ENCODE data around the gene MAB21L4. TPM values are rescaled to one million over a fixed set of nuclear protein-coding genes. Genes with fewer than 3 reads are reported as not detected.

MAB21L4 gene
- total and polyA plus RNA-seq, 4 donors, result 0.22 to 0.35 TPM; not detected in 2

- H3K36me3 ChIP-seq (ENCODE audit: control insufficient read depth, insufficient read depth, low read length), result no peaks in the 10 kb centered on the region
- H3K9me3 ChIP-seq (ENCODE audit: control insufficient read depth, insufficient read depth, low read length), result no peaks in the 10 kb centered on the region
- no peak overlapping the region for H3K4me3 ChIP-seq (ENCODE audit: low read depth, low read length)
- H3K4me1 ChIP-seq (ENCODE audit: control insufficient read depth, insufficient read depth, low read length), result peaks cover 22% of the 10 kb centered on the region
- H3K27ac ChIP-seq (ENCODE audit: low read depth, low read length), result no peak overlapping the region
- H3K27me3 ChIP-seq (ENCODE audit: control insufficient read depth, insufficient read depth, low read length), result no peaks in the 10 kb centered on the region
- 58% methylated on average over 5 of the region's 7 CpGs for WGBS (ENCODE audit: insufficient coverage)
- DNase-seq (ENCODE audit: low read depth in 4 of 6, low spot score in 6 of 6), result no peak
These were observed 438 bp upstream of the MAB21L4 start for GRCh38 chr2:240896394-240896793.

DNA sequence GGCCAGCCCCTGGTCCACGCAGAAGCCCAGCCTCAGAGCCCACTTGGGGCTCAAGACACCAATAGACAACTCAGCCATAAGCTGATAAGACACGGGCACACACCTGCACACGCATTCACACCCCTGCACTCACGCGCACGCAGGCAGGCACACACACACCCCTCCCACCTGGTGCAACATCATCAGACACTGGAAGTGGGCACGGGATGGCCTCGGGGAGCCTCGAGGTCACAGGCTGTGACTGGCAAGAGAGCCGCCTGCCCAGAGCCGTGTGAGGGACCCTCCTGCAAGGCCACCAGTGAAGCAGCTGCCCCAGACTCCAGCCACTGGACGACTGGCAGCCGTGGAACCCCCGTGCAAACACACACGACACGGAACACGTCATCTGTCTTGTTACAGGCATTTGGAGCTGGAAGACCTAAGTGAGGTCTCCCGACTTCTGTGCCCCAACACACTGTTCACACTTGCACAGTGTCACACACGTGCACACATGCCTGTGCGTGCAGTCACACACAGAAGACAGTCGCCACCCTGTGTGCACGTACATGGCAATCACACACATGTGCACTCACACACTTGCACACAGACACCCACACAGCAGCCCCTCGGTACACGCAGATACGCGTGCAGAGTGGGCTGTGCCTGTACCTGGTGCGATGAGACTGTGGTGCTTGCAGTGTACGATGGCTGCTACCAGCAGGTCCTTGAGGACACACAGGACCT is 959 bp downstream of the MAB21L4 start:
- no peak for DNase-seq (ENCODE audit: low read depth in 4 of 6, low spot score in 6 of 6)
- Histone ChIP-seq H3K27me3 (ENCODE audit: control insufficient read depth, insufficient read depth, low read length) (no peaks in the 10 kb centered on the region), H3K9me3 (ENCODE audit: control insufficient read depth, insufficient read depth, low read length) (no peaks in the 10 kb centered on the region), H3K36me3 (ENCODE audit: control insufficient read depth, insufficient read depth, low read length) (no peaks in the 10 kb centered on the region), H3K27ac (ENCODE audit: low read depth, low read length) (no peak overlapping the region), H3K4me3 (ENCODE audit: low read depth, low read length) (no peak overlapping the region), H3K4me1 (ENCODE audit: control insufficient read depth, insufficient read depth, low read length) (peaks cover 22% of the 10 kb centered on the region)
- 92% methylated on average over 28 of the region's 28 CpGs for WGBS (ENCODE audit: insufficient coverage)

GRCh38 chr2:240894006-240894405 is 1.9 kb downstream of the MAB21L4 start:
- 80% methylated on average over 9 of the region's 9 CpGs for WGBS (ENCODE audit: insufficient coverage)
- no peak for DNase-seq (ENCODE audit: low read depth in 4 of 6, low spot score in 6 of 6)
- Histone ChIP-seq H3K9me3 (ENCODE audit: control insufficient read depth, insufficient read depth, low read length) (no peaks in the 10 kb centered on the region), H3K4me3 (ENCODE audit: low read depth, low read length) (no peak overlapping the region), H3K27me3 (ENCODE audit: control insufficient read depth, insufficient read depth, low read length) (no peaks in the 10 kb centered on the region), H3K27ac (ENCODE audit: low read depth, low read length) (no peak overlapping the region), H3K36me3 (ENCODE audit: control insufficient read depth, insufficient read depth, low read length) (no peaks in the 10 kb centered on the region), H3K4me1 (ENCODE audit: control insufficient read depth, insufficient read depth, low read length) (peaks cover 17% of the 10 kb centered on the region)

DNA sequence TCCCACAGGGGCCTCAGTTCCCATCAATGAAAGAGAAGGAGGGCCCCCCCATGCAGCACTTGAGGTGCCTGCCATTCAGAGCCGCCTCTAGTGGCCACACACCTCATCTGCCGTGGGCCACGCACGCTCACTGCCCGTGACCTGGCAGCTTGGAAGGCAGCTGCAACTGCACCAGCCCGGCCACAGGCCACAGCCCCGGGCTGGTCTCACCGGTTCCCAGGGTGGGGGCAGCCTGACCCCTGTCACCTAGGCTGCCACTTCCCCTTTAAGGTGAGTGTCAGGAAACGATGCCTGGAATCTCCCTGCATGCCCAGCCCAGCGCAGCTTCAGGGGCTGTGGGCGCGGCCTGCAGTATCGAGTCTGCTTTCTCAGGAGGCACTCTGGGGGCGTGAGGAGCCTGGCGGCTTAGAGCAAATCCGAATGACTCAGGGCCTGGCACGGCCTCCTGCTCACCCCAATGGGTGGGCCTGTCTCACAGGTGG is 2.6 kb downstream of the MAB21L4 start:
- 69% methylated on average over 17 of the region's 17 CpGs for WGBS (ENCODE audit: insufficient coverage)
- DNase-seq (ENCODE audit: low read depth in 4 of 6, low spot score in 6 of 6), result peak in 1 of 6 donors; percentile 39
- no peak overlapping the region for H3K4me3 ChIP-seq (ENCODE audit: low read depth, low read length)

DNA sequence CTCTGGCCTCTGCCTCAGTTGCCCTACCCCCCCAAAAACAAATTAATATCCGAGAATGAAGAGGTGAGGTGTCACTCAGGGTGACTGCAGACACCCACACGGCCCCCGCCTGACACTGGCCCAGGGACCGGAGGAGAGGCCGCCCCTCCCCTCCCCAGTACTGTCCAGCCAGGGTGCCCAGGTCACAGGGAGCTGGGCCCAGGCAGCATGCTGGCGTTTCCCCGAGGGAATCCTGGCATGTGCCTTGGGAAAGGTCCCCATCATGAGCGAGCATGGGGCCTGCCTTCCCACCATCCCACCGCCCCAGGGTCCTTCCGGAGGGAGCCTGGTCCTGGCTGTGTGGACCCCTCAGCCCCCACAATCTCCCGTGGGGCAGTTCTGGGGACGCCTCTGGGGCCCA is 3.0 kb downstream of the MAB21L4 start:
- Histone ChIP-seq H3K27ac (ENCODE audit: low read depth, low read length) (no peak overlapping the region), H3K4me1 (ENCODE audit: control insufficient read depth, insufficient read depth, low read length) (peaks cover 8% of the 10 kb centered on the region), H3K36me3 (ENCODE audit: control insufficient read depth, insufficient read depth, low read length) (no peaks in the 10 kb centered on the region), H3K27me3 (ENCODE audit: control insufficient read depth, insufficient read depth, low read length) (no peaks in the 10 kb centered on the region), H3K4me3 (ENCODE audit: low read depth, low read length) (no peak overlapping the region), H3K9me3 (ENCODE audit: control insufficient read depth, insufficient read depth, low read length) (no peaks in the 10 kb centered on the region)
- WGBS (ENCODE audit: insufficient coverage), result 89% methylated on average over 12 of the region's 12 CpGs
- DNase-seq (ENCODE audit: low read depth in 4 of 6, low spot score in 6 of 6), result no peak

More for the DNA sequence above, 2.6 kb downstream of the MAB21L4 start:
- Histone ChIP-seq H3K4me1 (ENCODE audit: control insufficient read depth, insufficient read depth, low read length) (peaks cover 12% of the 10 kb centered on the region), H3K27me3 (ENCODE audit: control insufficient read depth, insufficient read depth, low read length) (no peaks in the 10 kb centered on the region), H3K27ac (ENCODE audit: low read depth, low read length) (no peak overlapping the region), H3K9me3 (ENCODE audit: control insufficient read depth, insufficient read depth, low read length) (no peaks in the 10 kb centered on the region), H3K36me3 (ENCODE audit: control insufficient read depth, insufficient read depth, low read length) (no peaks in the 10 kb centered on the region)

DNA sequence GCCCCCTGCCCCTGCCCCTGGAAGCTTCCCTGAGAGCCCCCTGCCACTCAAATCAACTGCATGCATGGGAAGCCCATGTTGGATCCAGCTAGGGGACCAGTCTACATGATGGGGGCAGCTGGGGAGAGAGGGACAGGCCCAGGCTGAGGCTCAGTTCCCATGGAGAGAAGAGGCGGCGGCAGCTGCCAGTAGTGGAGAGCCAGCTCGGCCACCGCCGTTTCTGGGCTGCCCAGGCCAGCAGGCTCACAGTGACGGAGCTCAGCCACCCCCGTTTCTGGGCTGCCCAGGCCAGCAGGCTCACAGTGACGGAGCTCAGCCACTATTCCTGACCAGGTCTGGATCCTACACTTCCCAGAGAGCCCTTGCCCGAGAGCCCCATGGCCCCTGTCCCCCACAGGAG is 3.6 kb downstream of the MAB21L4 start:
- Histone ChIP-seq H3K4me3 (ENCODE audit: low read depth, low read length) (no peak overlapping the region), H3K27me3 (ENCODE audit: control insufficient read depth, insufficient read depth, low read length) (no peaks in the 10 kb centered on the region), H3K4me1 (ENCODE audit: control insufficient read depth, insufficient read depth, low read length) (peaks cover 5% of the 10 kb centered on the region), H3K9me3 (ENCODE audit: control insufficient read depth, insufficient read depth, low read length) (no peaks in the 10 kb centered on the region), H3K27ac (ENCODE audit: low read depth, low read length) (no peak overlapping the region), H3K36me3 (ENCODE audit: control insufficient read depth, insufficient read depth, low read length) (no peaks in the 10 kb centered on the region)
- no peak for DNase-seq (ENCODE audit: low read depth in 4 of 6, low spot score in 6 of 6)
- 70% methylated on average over 9 of the region's 9 CpGs for WGBS (ENCODE audit: insufficient coverage)

DNA sequence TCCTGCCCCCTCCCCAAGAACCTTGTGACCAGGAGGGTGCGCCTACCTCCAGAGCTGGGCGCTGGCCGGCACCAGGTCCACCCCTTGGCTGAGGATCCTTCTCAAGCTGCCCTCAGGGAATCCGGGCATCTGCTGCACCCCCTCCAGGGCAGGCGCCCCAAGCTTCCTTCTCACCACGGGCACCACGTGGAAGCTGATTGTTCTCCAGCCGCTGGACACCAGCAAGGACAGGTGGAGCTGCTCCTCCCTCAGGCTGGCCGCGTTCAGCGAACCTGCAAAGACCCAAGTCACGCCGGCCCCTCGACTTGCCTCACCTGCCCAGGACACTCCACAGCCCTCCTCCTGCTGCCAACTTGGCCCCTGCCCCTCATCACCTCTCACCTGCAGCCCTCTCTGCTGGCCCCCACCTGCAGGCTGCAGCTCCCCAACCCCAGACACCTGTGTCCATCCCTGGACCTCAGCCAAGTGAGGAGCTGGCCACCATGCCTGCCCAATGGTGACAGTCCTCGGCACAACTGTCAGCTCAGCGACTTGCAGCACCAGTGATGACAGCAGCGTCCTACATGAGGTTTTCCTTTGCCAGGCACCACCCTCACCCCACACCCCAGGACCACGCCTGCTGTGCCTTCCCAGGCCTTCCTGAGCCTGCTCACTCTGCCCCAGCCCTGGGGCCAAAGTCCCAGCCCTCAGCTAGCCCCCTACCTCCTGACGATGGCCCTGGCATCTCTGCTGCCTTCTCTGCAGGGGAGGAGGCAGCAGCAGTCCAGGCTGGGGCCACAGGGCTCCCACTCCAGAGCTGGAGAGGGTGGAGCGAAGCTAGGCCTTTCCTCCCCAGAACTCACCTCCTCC is 4.2 kb downstream of the MAB21L4 start:
- peaks cover 5% of the 10 kb centered on the region for H3K4me1 ChIP-seq (ENCODE audit: control insufficient read depth, insufficient read depth, low read length)
- DNase-seq (ENCODE audit: low read depth in 4 of 6, low spot score in 6 of 6), result no peak
- WGBS (ENCODE audit: insufficient coverage), result 85% methylated on average over 19 of the region's 20 CpGs
- H3K36me3 ChIP-seq (ENCODE audit: control insufficient read depth, insufficient read depth, low read length), result no peaks in the 10 kb centered on the region
- H3K9me3 ChIP-seq (ENCODE audit: control insufficient read depth, insufficient read depth, low read length), result no peaks in the 10 kb centered on the region
- no peak overlapping the region for H3K4me3 ChIP-seq (ENCODE audit: low read depth, low read length)
- H3K27me3 ChIP-seq (ENCODE audit: control insufficient read depth, insufficient read depth, low read length), result no peaks in the 10 kb centered on the region
- H3K27ac ChIP-seq (ENCODE audit: low read depth, low read length), result no peak overlapping the region

DNA sequence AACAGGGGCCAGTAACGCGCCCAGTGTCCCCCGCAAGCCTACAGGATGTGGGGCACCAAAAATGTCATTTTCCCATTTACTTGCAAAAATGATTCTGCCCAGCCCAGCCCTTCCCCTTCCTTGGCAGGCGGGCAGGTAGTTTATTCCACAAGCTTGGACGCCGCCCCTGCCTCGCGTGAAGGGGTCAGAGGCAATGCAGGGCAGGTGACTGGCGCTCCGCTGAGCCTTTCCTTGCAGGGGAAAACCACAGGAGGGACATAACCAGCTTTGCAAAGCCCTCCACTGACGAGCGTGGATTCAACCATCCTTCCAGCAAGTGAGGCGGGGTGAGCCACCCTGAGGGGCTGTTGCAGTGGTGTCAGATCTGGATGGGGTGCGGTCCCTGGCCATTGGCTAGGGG is 5.3 kb downstream of the MAB21L4 start:
- DNase-seq (ENCODE audit: low read depth in 4 of 6, low spot score in 6 of 6), result no peak
- peaks cover 5% of the 10 kb centered on the region for H3K4me1 ChIP-seq (ENCODE audit: control insufficient read depth, insufficient read depth, low read length)
- 84% methylated on average over 13 of the region's 14 CpGs for WGBS (ENCODE audit: insufficient coverage)

GRCh38 chr2:240889601-240890560 is 6.1 kb downstream of the MAB21L4 start:
- no peak overlapping the region for H3K27ac ChIP-seq (ENCODE audit: low read depth, low read length)
- no peak overlapping the region for H3K4me3 ChIP-seq (ENCODE audit: low read depth, low read length)
- H3K36me3 ChIP-seq (ENCODE audit: control insufficient read depth, insufficient read depth, low read length), result no peaks in the 10 kb centered on the region
- 84% methylated on average over 38 of the region's 38 CpGs for WGBS (ENCODE audit: insufficient coverage)
- H3K4me1 ChIP-seq (ENCODE audit: control insufficient read depth, insufficient read depth, low read length), result peaks cover 5% of the 10 kb centered on the region
- DNase-seq (ENCODE audit: low read depth in 4 of 6, low spot score in 6 of 6), result no peak
- H3K27me3 ChIP-seq (ENCODE audit: control insufficient read depth, insufficient read depth, low read length), result no peaks in the 10 kb centered on the region
- H3K9me3 ChIP-seq (ENCODE audit: control insufficient read depth, insufficient read depth, low read length), result no peaks in the 10 kb centered on the region

More for the DNA sequence above, 5.3 kb downstream of the MAB21L4 start:
- Histone ChIP-seq H3K4me3 (ENCODE audit: low read depth, low read length) (no peak overlapping the region), H3K36me3 (ENCODE audit: control insufficient read depth, insufficient read depth, low read length) (no peaks in the 10 kb centered on the region), H3K9me3 (ENCODE audit: control insufficient read depth, insufficient read depth, low read length) (no peaks in the 10 kb centered on the region), H3K27ac (ENCODE audit: low read depth, low read length) (no peak overlapping the region), H3K27me3 (ENCODE audit: control insufficient read depth, insufficient read depth, low read length) (no peaks in the 10 kb centered on the region)

All from spinal cord (tissue), 10 donors.